ENCODE data around the gene NRTN. TPM values are rescaled to one million over a fixed set of nuclear protein-coding genes. Genes with fewer than 3 reads are reported as not detected.
A peak's percentile ranks its signal among the peaks of the same experiment; 100 is the strongest.

NRTN gene
- total RNA-seq, 3 donors from 2014 or later = 0.48 to 1.8 (median 1.6) TPM

DNA sequence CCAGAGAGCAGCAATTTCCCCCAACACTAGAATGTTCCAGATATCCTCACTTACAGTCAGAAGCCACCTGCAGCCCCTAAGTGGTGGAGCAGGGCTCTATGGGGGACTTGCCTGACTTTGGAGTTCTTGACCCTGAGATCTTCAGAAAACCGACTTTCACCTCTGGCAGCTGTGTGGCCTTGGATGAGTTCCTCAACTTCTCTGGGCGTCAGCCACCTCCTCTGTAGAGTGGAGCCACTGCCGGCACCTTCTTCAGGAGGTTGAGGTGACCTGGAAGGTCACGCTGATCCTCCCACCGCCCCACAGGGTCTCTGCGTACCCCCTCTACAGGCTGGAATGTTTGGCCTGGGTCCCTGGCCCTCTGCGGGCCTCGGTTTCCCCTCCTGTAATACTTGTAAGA lies 72.6 kb downstream of the NRTN start:
- Histone ChIP-seq H3K27me3 (peaks cover 0 to 4% of the 10 kb centered on the region in 2 donors), H3K9me3 (no peaks in the 10 kb centered on the region), H3K27ac (peak overlapping the region; percentile 50 to 66), H3K4me3 (no peak overlapping the region), H3K36me3 (no peaks in the 10 kb centered on the region), H3K4me1 (peaks cover 7 to 9% of the 10 kb centered on the region in 2 donors)
- TF ChIP-seq POLR2A (IDR thresholded peaks at IDR 0.05) (no peak), POLR2AphosphoS5 (IDR thresholded peaks at IDR 0.05) (no peak)
- TF ChIP-seq, protein P1, sequence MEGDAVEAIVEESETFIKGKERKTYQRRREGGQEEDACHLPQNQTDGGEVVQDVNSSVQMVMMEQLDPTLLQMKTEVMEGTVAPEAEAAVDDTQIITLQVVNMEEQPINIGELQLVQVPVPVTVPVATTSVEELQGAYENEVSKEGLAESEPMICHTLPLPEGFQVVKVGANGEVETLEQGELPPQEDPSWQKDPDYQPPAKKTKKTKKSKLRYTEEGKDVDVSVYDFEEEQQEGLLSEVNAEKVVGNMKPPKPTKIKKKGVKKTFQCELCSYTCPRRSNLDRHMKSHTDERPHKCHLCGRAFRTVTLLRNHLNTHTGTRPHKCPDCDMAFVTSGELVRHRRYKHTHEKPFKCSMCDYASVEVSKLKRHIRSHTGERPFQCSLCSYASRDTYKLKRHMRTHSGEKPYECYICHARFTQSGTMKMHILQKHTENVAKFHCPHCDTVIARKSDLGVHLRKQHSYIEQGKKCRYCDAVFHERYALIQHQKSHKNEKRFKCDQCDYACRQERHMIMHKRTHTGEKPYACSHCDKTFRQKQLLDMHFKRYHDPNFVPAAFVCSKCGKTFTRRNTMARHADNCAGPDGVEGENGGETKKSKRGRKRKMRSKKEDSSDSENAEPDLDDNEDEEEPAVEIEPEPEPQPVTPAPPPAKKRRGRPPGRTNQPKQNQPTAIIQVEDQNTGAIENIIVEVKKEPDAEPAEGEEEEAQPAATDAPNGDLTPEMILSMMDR (IDR thresholded peaks at IDR 0.05) = no peak
- DNase-seq (ENCODE audit: low spot score in 2 of 2) = no peak
- intact Hi-C loops (cut with DNase I; ENCODE audit: low total_unique reads) = no loop called here

DNA sequence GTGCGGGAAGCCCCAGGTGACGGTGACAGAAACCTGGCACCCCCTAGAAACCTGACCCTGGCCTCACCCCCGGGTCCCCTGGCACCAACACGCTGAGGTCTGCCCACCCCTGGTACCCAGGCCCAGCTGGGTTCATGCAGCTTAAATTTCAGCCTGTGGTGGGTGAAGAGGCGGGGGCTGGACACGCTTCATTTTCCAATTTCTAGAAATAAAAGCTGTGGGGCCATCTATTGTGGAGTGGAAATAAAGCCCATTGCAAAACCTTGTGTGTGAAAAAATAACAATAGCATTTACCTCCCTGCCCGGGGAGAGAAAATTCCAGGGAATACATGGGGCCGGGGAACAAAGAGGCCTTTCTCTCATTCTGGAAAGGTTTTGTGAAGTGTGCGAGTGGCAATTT lies 73.0 kb downstream of the NRTN start:
- no peaks in the 10 kb centered on the region for H3K36me3 ChIP-seq
- peaks cover 0 to 4% of the 10 kb centered on the region in 2 donors for H3K27me3 ChIP-seq
- H3K4me1 ChIP-seq = peaks cover 7 to 9% of the 10 kb centered on the region in 2 donors
- TF ChIP-seq, protein P1 (IDR thresholded peaks at IDR 0.05) = no peak
- H3K4me3 ChIP-seq = no peak overlapping the region
- no peaks in the 10 kb centered on the region for H3K9me3 ChIP-seq
- DNase-seq (ENCODE audit: low spot score in 2 of 2) = no peak
- H3K27ac ChIP-seq = peak overlapping the region; percentile 50 to 66
- intact Hi-C loops (cut with DNase I; ENCODE audit: low total_unique reads) = no loop called here

Other genes with a start within 250 kb of the NRTN start
- 10 to 100 TPM in 1 of 3 donors, 1 to 10 TPM in 2; 1.1 to 11.7 (median 1.3) TPM for gene TINCR, start 237.1 kb upstream of the NRTN start, total RNA-seq
- 10 to 100 TPM; 46.4 to 68.8 (median 62.1) TPM for gene SAFB2, start 182.3 kb upstream of the NRTN start, total RNA-seq
- gene SAFB, start 182.0 kb upstream of the NRTN start, total RNA-seq = 100 to 1,000 TPM in 2 of 3 donors, 10 to 100 TPM in 1; 64.2 to 112 (median 111) TPM
- gene MICOS13, start 124.6 kb upstream of the NRTN start, total RNA-seq = 10 to 100 TPM; 29.4 to 49.5 (median 44.3) TPM
- gene HSD11B1L, start 124.0 kb upstream of the NRTN start, total RNA-seq = 10 to 100 TPM; 10.4 to 13.1 (median 11.1) TPM
- gene RPL36, start 114.8 kb upstream of the NRTN start, total RNA-seq = 1,000 to 10,000 TPM in 1 of 3 donors, 100 to 1,000 TPM in 2; 687 to 1,274 (median 863) TPM
- 10 to 100 TPM; 48.1 to 66.2 (median 60.6) TPM for gene LONP1, start 84.9 kb upstream of the NRTN start, total RNA-seq
- gene CATSPERD, start 84.4 kb upstream of the NRTN start, total RNA-seq = not detected
- 1 to 10 TPM in 2 of 3 donors, under 1 TPM in 1; 0.64 to 2.0 (median 1.2) TPM for gene PRR22, start 20.3 kb upstream of the NRTN start, total RNA-seq
- gene DUS3L, start 13.9 kb upstream of the NRTN start, total RNA-seq = 10 to 100 TPM; 28.8 to 44.9 (median 37.2) TPM
- gene FUT6, start 34.6 kb downstream of the NRTN start, total RNA-seq = 1 to 10 TPM in 1 of 3 donors, under 1 TPM in 1, not detected in 1; 0.73 to 4.3 TPM
- 1 to 10 TPM in 2 of 3 donors, not detected in 1; 1.3 to 2.9 TPM for gene FUT3, start 46.4 kb downstream of the NRTN start, total RNA-seq
- gene FUT5, start 65.5 kb downstream of the NRTN start, total RNA-seq = not detected
- 100 to 1,000 TPM; 186 to 278 (median 186) TPM for gene NDUFA11, start 98.7 kb downstream of the NRTN start, total RNA-seq
- gene VMAC, start 99.8 kb downstream of the NRTN start, total RNA-seq = 10 to 100 TPM in 1 of 3 donors, 1 to 10 TPM in 2; 6.1 to 11.8 (median 9.2) TPM
- 10 to 100 TPM in 2 of 3 donors, 1 to 10 TPM in 1; 9.4 to 19.0 (median 16.4) TPM for gene CAPS, start 109.2 kb downstream of the NRTN start, total RNA-seq
- 10 to 100 TPM; 54.4 to 66.2 (median 64.9) TPM for gene RANBP3, start 173.1 kb downstream of the NRTN start, total RNA-seq

Measured in breast epithelium (tissue), 4 donors.